H1 (cell line): Measurements from ENCODE around the gene TGM6. TPM values are rescaled to one million over a fixed set of nuclear protein-coding genes. Genes with fewer than 3 reads are reported as not detected.

ENCODE experiments used
- CTCF ChIA-PET: fragments of 300-600 bp; sonication (Branson Sonifier 250); formaldehyde crosslinking; loops from one replicate; lab custom pipeline; 2021; ENCODE audit not compliant: partially characterized antibody; lab: Charles Lee
- POLR2A ChIA-PET: fragments of 300-600 bp; sonication (Branson Sonifier 250); formaldehyde crosslinking; loops from one replicate; lab custom pipeline; 2021; ENCODE audit warnings: inconsistent platforms; ENCODE audit not compliant: partially characterized antibody; lab: Charles Lee
- DNase-seq, 2 experiments: peaks; one replicate each; pipeline versions ENCODE4 v3.0.0 to v3.0.0-alpha.2; 2010 to 2022; ENCODE audit warnings: low spot score in 2 of 2, low read depth in 1 of 2, mixed read lengths in 1 of 2
- FAIRE-seq: peaks from 2 replicates; lab custom pipeline; 2011; peaks lifted over from hg19 to GRCh38; lab: Jason Lieb, UNC
- H2AFZ ChIP-seq: 2 replicates; pipeline ENCODE4 v1.8.1; 2012; ENCODE audit warnings: low read length, inconsistent platforms
- H2AK5ac ChIP-seq: 2 replicates; pipeline ENCODE4 v1.6.1; 2013; ENCODE audit warnings: low read depth, low read length
- H2BK120ac ChIP-seq: replicated peaks from 2 replicates; pipeline ENCODE3; 2013; ENCODE audit warnings: low read depth, low read length, inconsistent platforms
- H2BK12ac ChIP-seq: 2 replicates; pipeline ENCODE4 v1.6.1; 2013; ENCODE audit warnings: low read depth, low read length
- H2BK15ac ChIP-seq: 2 replicates; pipeline ENCODE4 v1.6.1; 2013; ENCODE audit warnings: low read length
- H2BK20ac ChIP-seq: 2 replicates; pipeline ENCODE4 v1.6.1; 2013; ENCODE audit warnings: low read length
- H2BK5ac ChIP-seq: 2 replicates; pipeline ENCODE4 v1.6.1; 2013; ENCODE audit warnings: low read depth, low read length
- H3K14ac ChIP-seq: 2 replicates; pipeline ENCODE4 v1.6.1; 2013; ENCODE audit warnings: inconsistent platforms; ENCODE audit not compliant: insufficient read length
- H3K18ac ChIP-seq: 2 replicates; pipeline ENCODE4 v1.6.1; 2013; ENCODE audit warnings: low read length; ENCODE audit errors: extremely low read depth
- H3K23ac ChIP-seq: 2 replicates; pipeline ENCODE4 v1.6.1; 2013; ENCODE audit warnings: inconsistent platforms; ENCODE audit not compliant: insufficient read length
- H3K23me2 ChIP-seq: 2 replicates; pipeline ENCODE4 v1.6.1; 2013; ENCODE audit warnings: low read depth, low read length
- H3K27ac ChIP-seq: 2 replicates; pipeline ENCODE4 v1.6.1; 2011; ENCODE audit warnings: low read depth, low read length, inconsistent platforms
- H3K27me3 ChIP-seq, 4 experiments: replicated peaks in 1 of 4; 1 replicate in 1 of 4; 2 replicates in 3 of 4; pipeline versions ENCODE4 v1.6.1 to v1.8.1; 2011 to 2013; ENCODE audit warnings: low read length in 3 of 4, mild to moderate bottlenecking in 3 of 4, inconsistent platforms in 2 of 4, mixed read lengths in 2 of 4, moderate library complexity in 1 of 4; ENCODE audit not compliant: control insufficient read depth in 3 of 4, insufficient read depth in 3 of 4; ENCODE audit errors: extremely low read depth in 1 of 4
- H3K36me3 ChIP-seq, 4 experiments: 2 replicates each; pipeline versions ENCODE4 v1.6.1 to v1.8.1; 2011 to 2013; ENCODE audit warnings: mild to moderate bottlenecking in 4 of 4, low read length in 3 of 4, moderate library complexity in 2 of 4, control low read depth in 1 of 4, inconsistent platforms in 1 of 4; ENCODE audit not compliant: insufficient read depth in 4 of 4, control insufficient read depth in 2 of 4
- H3K4ac ChIP-seq: replicated peaks from 2 replicates; pipeline ENCODE3; 2013; ENCODE audit warnings: low read length, low read depth, mixed read lengths, inconsistent platforms; ENCODE audit not compliant: insufficient read length
- H3K4me1 ChIP-seq, 4 experiments: replicated peaks in 1 of 4; 1 replicate in 1 of 4; 2 replicates in 3 of 4; pipeline versions ENCODE4 v1.6.1 to v1.8.1; 2011 to 2013; ENCODE audit warnings: low read length in 3 of 4, inconsistent platforms in 2 of 4, mixed read lengths in 1 of 4; ENCODE audit not compliant: insufficient read depth in 4 of 4, control insufficient read depth in 3 of 4
- H3K4me2 ChIP-seq, 2 experiments: 2 replicates each; pipeline versions ENCODE4 v1.6.1 to v1.8.1; 2011 to 2013; ENCODE audit warnings: low read depth in 2 of 2, low read length in 2 of 2, control low read depth in 1 of 2, inconsistent platforms in 1 of 2, mild to moderate bottlenecking in 1 of 2; ENCODE audit not compliant: insufficient read depth in 1 of 2
- H3K4me3 ChIP-seq, 4 experiments: fragments of 200-600, 300-600 bp in 1 of 4; sonication (generic), shearing (Covaris generic), sonication (Bioruptor Twin) in 1 of 4; 2 replicates each; pipeline versions ENCODE4 v1.5.1 to v1.8.1; 2011 to 2016; ENCODE audit warnings: low read length in 4 of 4, low read depth in 3 of 4, control low read depth in 2 of 4, inconsistent platforms in 2 of 4, mild to moderate bottlenecking in 2 of 4, mixed read lengths in 1 of 4, moderate library complexity in 1 of 4; ENCODE audit not compliant: insufficient read depth in 2 of 4; ENCODE audit errors: extremely low read depth in 1 of 4
- H3K56ac ChIP-seq: replicated peaks from 2 replicates; pipeline ENCODE3; 2013; ENCODE audit warnings: low read depth, mild to moderate bottlenecking, mixed read lengths, low read length, inconsistent platforms; ENCODE audit not compliant: insufficient read length
- H3K79me1 ChIP-seq: 2 replicates; pipeline ENCODE4 v1.6.1; 2013; ENCODE audit warnings: low read depth, low read length, control low read depth
- H3K79me2 ChIP-seq, 2 experiments: 2 replicates each; pipeline versions ENCODE4 v1.6.1 to v1.8.1; 2012 to 2013; ENCODE audit warnings: low read length in 2 of 2, mild to moderate bottlenecking in 2 of 2, inconsistent platforms in 1 of 2; ENCODE audit not compliant: insufficient read depth in 2 of 2, control insufficient read depth in 1 of 2
- H3K9ac ChIP-seq, 4 experiments: replicated peaks in 1 of 4; 1 replicate in 1 of 4; 2 replicates in 3 of 4; pipeline versions ENCODE4 v1.6.1 to v1.8.1; 2011 to 2013; ENCODE audit warnings: low read depth in 3 of 4, low read length in 3 of 4, control low read depth in 2 of 4, mild to moderate bottlenecking in 2 of 4, moderate library complexity in 2 of 4, inconsistent platforms in 1 of 4; ENCODE audit errors: extremely low read depth in 1 of 4
- H3K9me3 ChIP-seq, 2 experiments: 2 replicates each; pipeline versions ENCODE4 v1.6.1 to v1.8.1; 2012 to 2013; ENCODE audit warnings: mild to moderate bottlenecking in 2 of 2, moderate library complexity in 2 of 2, control low read depth in 1 of 2, inconsistent platforms in 1 of 2, low read depth in 1 of 2, low read length in 1 of 2, mixed read lengths in 1 of 2; ENCODE audit not compliant: insufficient read depth in 2 of 2
- H4K20me1 ChIP-seq, 2 experiments: replicated peaks in 1 of 2; 2 replicates each; pipeline versions ENCODE3 to v1.8.1; 2011 to 2013; ENCODE audit warnings: inconsistent platforms in 2 of 2, low read length in 2 of 2, mild to moderate bottlenecking in 1 of 2; ENCODE audit not compliant: insufficient read depth in 2 of 2, control insufficient read depth in 1 of 2
- H4K5ac ChIP-seq: 2 replicates; pipeline ENCODE4 v1.6.1; 2013; ENCODE audit warnings: low read length, low read depth, mixed read lengths, inconsistent platforms; ENCODE audit not compliant: insufficient read length
- H4K8ac ChIP-seq: 2 replicates; pipeline ENCODE4 v1.8.0; 2013; ENCODE audit warnings: mild to moderate bottlenecking, moderate library complexity, low read length, inconsistent platforms; ENCODE audit not compliant: insufficient read depth; ENCODE audit errors: extremely low read depth
- H4K91ac ChIP-seq: replicated peaks from 2 replicates; pipeline ENCODE3; 2013; ENCODE audit warnings: low read length, mixed read lengths, inconsistent platforms; ENCODE audit not compliant: insufficient read length
- CHD1 ChIP-seq: IDR thresholded peaks from 2 replicates; pipeline ENCODE4 v1.6.1; 2012; ENCODE audit warnings: low read depth, low read length, improper control_type of control experiment
- EP300 ChIP-seq, 2 experiments: IDR thresholded peaks; 1 replicate in 1 of 2; 2 replicates in 1 of 2; pipeline ENCODE4 v1.6.1; 2011 to 2012; ENCODE audit warnings: low read depth in 2 of 2, low read length in 2 of 2, mild to moderate bottlenecking in 2 of 2, borderline replicate concordance in 1 of 2, inconsistent platforms in 1 of 2, moderate library complexity in 1 of 2
- HDAC2 ChIP-seq, 2 experiments: fragments of 300-600 bp in 1 of 2; sonication (generic) in 1 of 2; IDR thresholded peaks; 2 replicates each; pipeline ENCODE4 v1.6.1; 2011 to 2012; ENCODE audit warnings: low read depth in 2 of 2, low read length in 2 of 2, mild to moderate bottlenecking in 2 of 2, moderate library complexity in 2 of 2, borderline replicate concordance in 1 of 2, inconsistent platforms in 1 of 2
- RAD21 ChIP-seq, 2 experiments: IDR thresholded peaks in 1 of 2; conservative IDR thresholded peaks in 1 of 2; 2 replicates each; pipeline ENCODE4 v1.6.1; 2011; ENCODE audit warnings: low read depth in 2 of 2, low read length in 2 of 2, improper control_type of control experiment in 1 of 2, inconsistent platforms in 1 of 2, mild to moderate bottlenecking in 1 of 2, moderate library complexity in 1 of 2
- SP2 ChIP-seq: IDR thresholded peaks from 2 replicates; pipeline ENCODE4 v1.6.1; 2012; ENCODE audit warnings: mild to moderate bottlenecking, low read length, inconsistent platforms
- WGBS, 2 experiments: shearing (Covaris generic) in 1 of 2; methylation state at CpG; one replicate each; pipeline versions ENCODE4 v1.1.6 to v1.1.7; 2013 to 2015; ENCODE audit warnings: low lambda C conversion rate in 2 of 2, mixed read lengths in 2 of 2, inconsistent platforms in 1 of 2, low coverage in 1 of 2, missing lambda C conversion rate in 1 of 2; ENCODE audit not compliant: insufficient replicate concordance in 2 of 2, insufficient coverage in 1 of 2, insufficient read length in 1 of 2; ENCODE audit errors: extremely low coverage in 1 of 2, missing lambda C conversion rate in 1 of 2; 5-methylcytosine and 5-hydroxymethylcytosine counted together
- polyA plus RNA-seq, 7 experiments: library from polyadenylated mRNA; depleted of rRNA in 3 of 7; stranded (reverse) in 5 of 7; unstranded in 2 of 7; fragments of >200 nt in 5 of 7; fragments of 200-250 nt in 2 of 7; gene quantifications; 1 replicate in 5 of 7; 2 replicates in 1 of 7; 4 replicates in 1 of 7; pipeline versions ENCODE4 v1.2.1 to v1.2.3, GENCODE V29; 2011 to 2013; ENCODE audit warnings: missing spikeins in 2 of 7, mixed read lengths in 2 of 7
- total RNA-seq: library from RNA; stranded (reverse); fragmentation: NEBNext Ultra II Directional; extraction: Animal tissue kit (Norgen Biotek cat#: 25700); gene quantifications from 2 replicates; pipeline ENCODE4 v1.2.1, GENCODE V29; 2021

Gene TGM6
- total and polyA plus RNA-seq, 2 of the 8 experiments (the other 6 are each of a cell fraction or from before 2014, with no cell fraction given), result 0.03 TPM; not detected in 1

DNA sequence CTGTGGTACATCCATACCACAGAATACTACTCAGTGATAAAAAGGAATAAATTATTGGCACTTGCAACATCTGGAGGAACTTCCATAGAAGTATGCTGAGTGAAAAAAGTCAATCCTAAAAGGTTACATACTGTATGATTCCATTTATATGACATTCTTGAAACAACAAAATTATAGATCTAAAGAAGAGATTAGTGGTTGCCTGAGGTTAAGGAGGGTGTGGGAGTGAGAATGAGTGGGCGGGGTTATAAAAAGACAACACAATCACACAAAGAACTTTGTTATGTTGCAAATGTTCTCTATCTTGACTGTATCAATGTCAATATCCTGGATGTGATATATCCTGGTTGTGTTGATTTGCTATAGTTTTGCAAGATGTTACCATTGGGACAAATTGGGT is 68.7 kb downstream of the TGM6 start:
- Histone ChIP-seq H3K4me2 (no peak overlapping the region), H4K20me1 (no peaks in the 10 kb centered on the region), H3K4me1 (peaks cover 0 to 4% (median 0%) of the 10 kb centered on the region in 4 experiments; a peak in 1 of 7 replicates), H3K4ac (no peak overlapping the region), H3K36me3 (no peaks in the 10 kb centered on the region), H3K79me2 (no peaks in the 10 kb centered on the region), H2BK5ac (no peak overlapping the region), H2BK15ac (no peak overlapping the region), H4K91ac (no peak overlapping the region), H4K8ac (no peak overlapping the region), H3K23ac (no peak overlapping the region), H2BK120ac (no peak overlapping the region), H3K27me3 (no peaks in the 10 kb centered on the region), H2AFZ (no peak overlapping the region), H3K27ac (no peak overlapping the region), H2AK5ac (no peak overlapping the region), H3K9me3 (no peaks in the 10 kb centered on the region), H2BK20ac (no peak overlapping the region), H4K5ac (no peak overlapping the region), H3K14ac (no peak overlapping the region), H3K4me3 (no peak overlapping the region), H3K23me2 (no peaks in the 10 kb centered on the region), H3K56ac (no peak overlapping the region), H3K79me1 (no peaks in the 10 kb centered on the region), H3K9ac (no peak overlapping the region), H2BK12ac (no peak overlapping the region), H3K18ac (no peak overlapping the region)
- POLR2A ChIA-PET, result no interaction called here
- WGBS, 2 experiments, result 83% methylated on average over 1 of the region's 1 CpG; no CpG with 5 or more reads in 1 of the 2 experiments
- TF ChIP-seq CHD1 (no peak), HDAC2 (IDR thresholded peaks at IDR 0.05; ENCODE audit: borderline replicate concordance in 1 of 2, low read depth in 2 of 2, low read length in 2 of 2) (no peak), EP300 (IDR thresholded peaks at IDR 0.05; ENCODE audit: borderline replicate concordance in 1 of 2, low read depth in 2 of 2, low read length in 2 of 2) (no peak), SP2 (no peak), RAD21 (IDR thresholded peaks at IDR 0.05 in 1 of 2, conservative IDR thresholded peaks at IDR 0.05 in 1 of 2; ENCODE audit: low read depth in 2 of 2, low read length in 2 of 2) (no peak)
- no peak for FAIRE-seq
- no peak for DNase-seq
- CTCF ChIA-PET, result interaction anchor here (4.8 kb wide), 1 partner anchor 62 kb away, joined by 74 read pairs; no protein-coding TSS in a partner anchor
